ENCODE results near the gene PTPRO.

Gene PTPRO

DNA sequence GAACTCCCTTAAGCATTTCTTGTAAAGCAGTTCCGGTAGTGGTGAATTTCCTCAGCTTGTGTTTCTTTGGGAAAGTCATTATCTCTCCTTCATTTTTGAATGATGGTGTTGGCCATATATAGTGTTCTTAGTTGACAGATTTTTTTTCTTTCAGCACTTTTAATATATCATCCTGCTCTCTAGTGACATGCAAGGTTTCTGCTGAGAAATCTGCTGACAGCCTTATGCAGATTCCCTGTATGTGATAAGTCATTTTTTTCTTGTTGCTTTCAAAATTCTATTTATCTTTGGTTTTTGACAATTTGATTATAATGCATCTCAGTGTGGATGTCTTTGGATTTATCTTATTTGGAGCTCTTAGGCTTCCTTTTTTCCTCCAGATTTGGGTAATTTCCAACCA, 135.7 kb downstream of the PTPRO start:
- DNase-seq, result no peak

DNA sequence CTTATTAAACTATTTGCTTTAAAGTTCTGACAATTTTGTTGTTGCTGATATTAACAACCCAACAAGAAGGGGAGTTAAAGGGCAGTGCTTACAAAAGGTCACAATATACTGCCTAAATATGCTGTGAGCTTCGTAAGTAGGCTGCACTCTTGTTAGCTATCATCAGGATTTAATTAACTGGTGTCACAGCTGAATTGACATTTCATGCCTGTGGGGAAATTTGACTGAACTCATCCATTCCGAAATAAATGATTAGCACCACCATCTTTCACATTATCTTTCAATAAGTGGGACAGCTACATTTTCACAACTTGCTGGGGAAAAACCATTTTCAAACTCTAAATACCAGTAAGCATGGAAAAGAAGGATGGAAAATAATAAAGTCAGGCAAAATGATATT, 146.6 kb downstream of the PTPRO start:
- no peak for DNase-seq

DNA sequence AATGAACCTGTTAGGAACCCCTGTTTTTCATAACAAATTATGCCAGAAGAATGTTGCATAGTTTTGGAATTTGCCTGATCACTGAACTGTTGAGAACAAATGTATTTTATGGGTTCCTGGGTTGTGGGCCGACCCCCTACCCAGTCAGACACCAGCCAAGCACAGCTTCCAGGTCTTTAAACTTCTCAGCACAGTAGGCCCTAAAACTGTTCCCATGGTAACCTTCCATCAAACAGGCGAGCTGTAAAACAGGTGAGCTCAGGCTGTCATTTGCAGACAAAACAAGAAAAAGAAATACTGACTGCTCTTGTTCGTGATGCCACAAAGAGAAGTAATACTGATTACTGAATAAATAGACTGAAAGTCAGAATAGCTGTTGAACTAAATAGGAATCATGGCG, 147.0 kb downstream of the PTPRO start:
- no peak for DNase-seq

DNA sequence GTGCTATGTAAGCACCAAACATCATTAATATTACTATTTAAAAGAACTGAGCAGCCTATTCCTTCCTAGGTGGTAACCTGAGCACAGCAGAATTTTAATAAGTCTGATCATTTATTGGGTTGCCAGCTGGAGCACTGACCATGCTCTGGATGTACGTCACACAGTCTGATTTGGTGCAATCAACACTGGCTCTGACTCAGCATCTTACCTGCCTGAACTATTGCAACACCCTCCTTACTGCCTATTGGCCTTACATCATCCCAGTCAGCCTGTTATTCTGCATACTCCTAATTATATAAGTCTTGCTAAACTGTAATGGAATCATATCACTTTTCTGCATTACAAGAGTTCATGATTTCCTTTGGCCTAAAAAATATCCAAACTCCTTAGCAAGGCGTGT, 149.7 kb downstream of the PTPRO start:
- DNase-seq, result no peak

DNA sequence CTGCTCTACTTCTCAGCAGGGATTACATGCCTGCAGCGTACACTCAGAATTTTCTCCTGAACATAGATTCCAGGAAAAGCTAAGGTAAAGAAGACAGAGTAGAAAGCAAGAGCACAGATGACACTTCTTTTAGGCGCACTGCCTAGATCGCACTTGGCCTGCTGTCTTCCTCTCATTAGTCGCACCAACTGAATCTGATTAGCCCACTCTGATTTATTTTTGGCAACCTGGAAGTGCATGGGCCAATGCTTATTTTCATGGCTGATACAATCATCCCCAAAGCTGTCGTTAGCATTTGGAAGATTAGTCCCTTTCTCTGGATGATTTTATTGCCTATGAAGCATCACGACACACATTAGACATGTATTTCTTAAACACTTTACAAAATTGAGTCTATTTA, 152.5 kb downstream of the PTPRO start:
- no peak for DNase-seq

DNA sequence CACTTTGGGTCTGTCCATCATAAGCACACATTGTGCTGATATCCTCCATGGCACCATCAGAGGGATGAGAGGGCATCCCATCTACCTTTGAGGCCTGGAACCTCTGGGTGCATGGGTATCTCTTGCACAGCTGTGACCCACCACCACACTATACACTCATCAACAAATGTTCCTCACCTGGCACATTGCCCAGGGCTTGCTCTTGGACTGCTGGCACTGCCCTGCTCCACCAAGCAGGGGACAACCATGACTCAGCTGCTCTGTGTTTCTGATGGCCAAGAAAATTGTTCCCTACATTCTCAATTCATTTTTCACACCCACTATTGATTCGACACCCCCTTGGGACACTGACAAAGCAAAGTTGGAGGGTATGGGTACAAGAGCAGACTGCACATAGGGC, 155.5 kb downstream of the PTPRO start:
- DNase-seq, result no peak

DNA sequence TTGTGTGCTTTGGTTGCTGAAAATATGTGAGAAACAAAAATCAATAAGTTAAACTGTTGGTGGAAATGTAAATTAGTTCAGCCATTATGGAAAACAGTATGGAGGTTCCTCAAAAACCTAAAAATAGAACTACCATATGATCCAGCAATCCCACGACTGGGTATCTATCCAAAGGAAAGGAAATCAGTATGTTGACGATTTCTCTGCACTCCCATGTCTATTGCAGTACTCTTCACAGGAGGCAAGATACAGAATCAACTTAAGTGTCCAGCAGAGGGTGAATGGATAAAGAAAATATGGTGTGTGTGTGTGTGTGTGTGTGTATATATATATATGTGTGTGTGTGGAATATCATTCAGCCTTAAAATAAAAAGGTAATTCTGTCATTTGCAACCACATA, 159.5 kb downstream of the PTPRO start:
- DNase-seq, result no peak

DNA sequence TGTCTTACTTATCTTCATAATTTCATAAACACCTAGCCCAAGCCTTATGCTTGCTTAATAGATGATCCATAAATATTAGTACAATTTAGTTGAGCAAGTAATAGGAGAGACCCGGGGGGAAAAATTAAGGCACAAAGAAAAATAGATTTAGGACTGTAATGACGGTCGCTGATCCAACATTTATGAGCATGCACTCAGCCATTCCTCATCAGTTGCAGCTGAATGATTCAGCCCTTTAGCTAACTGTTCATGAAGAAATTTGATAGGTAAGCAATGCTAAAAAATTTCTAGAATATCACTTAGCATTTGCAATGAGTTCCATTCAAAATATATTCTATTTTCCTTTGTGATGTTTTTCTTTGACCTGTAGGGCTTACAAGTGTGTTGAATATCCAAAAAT, 163.2 kb downstream of the PTPRO start:
- no peak for DNase-seq

DNA sequence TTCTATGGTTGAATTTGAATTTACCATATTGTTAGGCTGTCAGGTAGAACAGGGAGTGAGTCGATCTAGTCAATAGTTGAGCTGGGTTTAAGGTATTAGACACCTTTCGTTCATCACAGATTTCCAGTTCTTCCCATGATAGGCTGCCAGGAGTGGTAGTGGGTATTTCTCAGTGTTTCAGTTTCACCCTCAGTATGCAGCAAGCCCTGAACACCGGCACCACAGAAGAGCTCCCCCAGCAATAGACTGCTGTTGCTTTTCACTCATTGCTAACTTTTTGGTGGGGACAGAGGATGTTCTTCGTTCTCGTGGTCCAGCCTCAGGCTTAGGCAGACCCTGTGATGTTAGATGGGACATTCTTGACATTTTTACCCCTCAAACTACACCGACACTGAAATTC, 164.6 kb downstream of the PTPRO start:
- no peak for DNase-seq

DNA sequence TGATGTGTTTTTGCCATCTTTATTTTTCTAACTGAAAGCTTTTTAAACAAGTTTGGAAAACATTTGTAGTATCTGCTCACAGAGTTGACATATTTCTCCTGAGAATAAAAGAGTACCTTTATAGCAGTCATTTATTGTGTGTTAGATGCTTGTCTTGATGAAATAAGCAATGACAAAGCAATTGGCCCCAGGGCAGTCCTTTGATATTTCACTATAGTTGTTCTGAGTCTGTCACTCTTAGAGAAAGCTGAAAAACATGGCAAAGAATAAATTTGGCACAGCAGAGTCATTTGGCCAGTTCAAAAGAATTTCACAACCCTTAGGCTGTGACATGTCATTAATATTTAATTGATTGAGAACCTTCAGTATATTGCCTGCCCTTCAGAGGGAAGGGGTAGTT, 166.2 kb downstream of the PTPRO start:
- no peak for DNase-seq

DNA sequence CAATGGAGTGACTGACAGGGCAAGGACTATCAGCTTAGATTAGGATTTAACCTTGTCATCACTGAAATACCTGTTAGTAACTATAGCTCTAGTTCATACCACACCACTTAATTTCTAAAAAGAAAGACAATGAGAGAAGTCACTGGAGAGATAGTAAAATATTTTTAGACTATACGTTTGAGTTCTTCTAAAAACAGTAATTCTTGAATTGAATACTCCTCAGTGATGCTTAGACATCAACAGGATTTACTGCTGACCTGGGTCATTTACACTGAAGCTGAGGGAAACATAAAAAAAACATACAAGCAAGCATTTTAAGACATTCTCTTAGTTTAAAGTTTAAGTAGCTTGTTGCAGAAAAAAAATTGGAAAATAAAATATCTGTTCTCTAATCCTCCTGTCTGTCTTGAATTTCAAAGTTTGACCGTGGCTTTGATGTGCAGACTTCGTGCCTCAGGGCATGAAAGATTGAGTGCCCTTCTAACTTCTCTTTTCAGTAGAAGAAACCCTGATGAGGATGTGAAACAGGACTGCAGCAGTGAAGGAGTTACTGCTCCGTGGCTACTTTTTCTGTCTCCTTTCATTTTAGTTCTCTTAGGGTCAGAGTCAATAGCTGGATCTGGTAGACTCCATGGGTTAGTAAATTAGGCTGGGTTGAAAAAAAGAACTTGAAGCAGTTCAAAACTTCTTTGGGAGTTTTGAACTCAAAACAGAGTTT, 172.2 kb downstream of the PTPRO start:
- DNase-seq, result no peak

DNA sequence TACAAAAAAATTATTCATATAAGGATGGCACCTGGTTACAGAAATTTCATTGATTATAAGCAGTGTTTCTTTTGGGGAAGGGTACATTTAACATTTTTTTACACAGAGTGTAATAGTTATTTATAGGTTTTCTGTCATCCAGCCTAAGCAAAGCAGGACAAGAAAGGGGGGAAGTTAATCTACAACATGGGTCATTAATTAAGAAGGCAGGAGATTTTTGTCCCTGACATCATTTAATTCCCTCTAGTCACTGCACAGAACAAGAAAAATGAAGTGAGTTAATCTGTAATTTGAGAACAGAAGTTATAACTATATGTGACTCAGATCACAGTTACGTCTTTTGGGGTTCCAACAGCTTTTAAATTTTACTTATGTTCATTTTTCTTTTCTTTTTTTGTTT, 173.4 kb downstream of the PTPRO start:
- DNase-seq, result no peak

DNA sequence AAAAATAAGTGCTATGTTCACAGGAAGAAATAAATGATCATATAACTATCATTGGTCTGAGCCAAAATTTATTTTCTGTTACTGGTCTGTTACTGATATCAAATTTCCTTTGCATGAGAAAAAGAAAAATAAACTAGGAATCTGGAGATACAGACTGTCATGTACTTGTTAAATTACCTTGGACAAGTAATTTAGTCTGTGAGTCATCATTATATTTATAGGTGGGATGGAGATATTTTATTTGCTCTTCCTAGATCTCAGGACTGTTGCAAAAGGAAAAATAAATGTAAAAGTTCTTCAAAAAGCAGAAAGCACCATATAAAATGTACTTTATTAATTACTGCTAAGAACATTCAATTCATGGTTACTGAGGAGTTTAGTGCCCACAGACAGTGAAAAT, 174.4 kb downstream of the PTPRO start:
- no peak for DNase-seq

DNA sequence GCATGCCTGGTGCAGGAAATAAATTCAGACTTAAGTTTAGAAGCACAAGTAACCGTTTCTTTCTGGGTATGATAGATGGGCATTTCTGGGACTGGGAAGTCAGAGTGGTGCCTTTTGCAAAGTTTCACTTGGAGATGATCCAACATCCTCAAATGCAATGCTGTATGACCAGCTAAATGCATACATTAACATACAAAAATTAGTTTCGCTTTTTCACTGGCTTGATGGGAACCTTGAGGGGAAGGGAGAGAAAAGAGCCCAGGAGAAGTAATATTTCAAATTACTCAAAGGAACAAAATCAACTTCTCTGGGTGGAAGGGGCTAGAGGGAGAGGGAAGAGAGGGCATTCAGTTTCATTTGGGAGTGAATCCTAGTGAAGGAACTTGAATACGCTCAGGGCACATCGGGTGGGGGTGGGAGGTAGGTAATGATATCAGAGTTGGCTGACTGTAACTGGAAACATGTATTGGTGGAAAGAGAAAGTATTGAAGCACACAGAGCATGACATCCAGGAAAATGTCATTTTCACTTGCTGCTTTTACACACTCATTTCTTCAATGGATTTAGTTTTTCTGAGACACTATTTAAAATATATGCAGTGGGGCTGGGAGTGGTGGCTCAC, 175.5 kb downstream of the PTPRO start:
- DNase-seq, result no peak

DNA sequence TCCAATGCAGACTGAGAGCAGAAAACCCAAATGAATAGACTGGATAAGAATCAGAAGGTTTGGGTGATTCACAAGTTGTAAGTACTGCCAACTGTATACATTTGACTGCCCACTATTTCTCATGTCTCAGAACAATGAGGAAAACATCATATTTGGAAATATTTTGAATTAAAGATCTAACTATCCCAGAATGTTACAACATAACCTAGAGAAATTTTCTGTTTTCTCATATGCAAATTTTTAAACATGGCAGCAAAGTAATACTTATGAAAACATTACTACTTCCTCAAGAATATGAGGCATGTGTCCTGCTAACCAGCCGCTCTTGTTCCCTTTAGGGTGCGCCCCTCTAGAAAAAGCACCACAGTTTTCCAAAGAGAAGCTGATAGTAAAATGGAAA, 179.9 kb downstream of the PTPRO start:
- no peak for DNase-seq

DNA sequence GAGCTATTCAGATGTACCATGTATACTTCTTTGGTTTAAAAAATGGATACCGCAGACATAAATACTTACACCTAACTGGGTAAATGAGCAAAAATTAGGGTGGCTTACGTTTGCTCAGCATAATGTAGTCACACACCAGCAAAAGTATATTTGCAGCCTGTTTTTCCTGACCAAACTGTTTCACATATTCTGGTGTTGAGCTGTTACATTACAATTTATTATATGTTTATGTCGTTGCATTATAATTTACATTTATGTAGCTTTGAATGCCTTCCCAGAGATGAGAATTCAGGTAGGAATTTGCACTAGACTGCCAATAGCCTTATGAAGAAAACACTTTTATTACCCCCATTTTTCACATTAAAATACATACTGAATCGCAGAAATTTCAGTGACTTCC, 183.3 kb downstream of the PTPRO start:
- DNase-seq, result no peak

DNA sequence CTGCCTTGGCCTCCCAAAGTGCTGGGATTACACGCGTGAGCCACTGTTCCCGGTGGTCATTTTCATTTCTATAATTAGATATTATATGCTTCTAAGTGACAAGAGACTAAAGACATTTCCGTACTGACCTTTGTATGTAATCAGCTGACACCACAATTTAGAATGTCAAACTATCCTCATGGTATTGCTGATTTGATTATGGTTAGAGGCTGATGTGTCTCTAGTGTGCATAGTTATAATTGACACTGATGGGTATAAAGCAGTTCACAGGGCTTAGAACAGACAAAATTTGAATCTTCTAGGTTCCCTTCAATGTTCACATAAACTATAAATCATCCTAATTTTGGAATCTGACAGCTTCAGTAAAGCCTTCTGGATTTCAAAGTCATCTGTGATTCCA, 192.7 kb downstream of the PTPRO start:
- DNase-seq, result no peak

DNA sequence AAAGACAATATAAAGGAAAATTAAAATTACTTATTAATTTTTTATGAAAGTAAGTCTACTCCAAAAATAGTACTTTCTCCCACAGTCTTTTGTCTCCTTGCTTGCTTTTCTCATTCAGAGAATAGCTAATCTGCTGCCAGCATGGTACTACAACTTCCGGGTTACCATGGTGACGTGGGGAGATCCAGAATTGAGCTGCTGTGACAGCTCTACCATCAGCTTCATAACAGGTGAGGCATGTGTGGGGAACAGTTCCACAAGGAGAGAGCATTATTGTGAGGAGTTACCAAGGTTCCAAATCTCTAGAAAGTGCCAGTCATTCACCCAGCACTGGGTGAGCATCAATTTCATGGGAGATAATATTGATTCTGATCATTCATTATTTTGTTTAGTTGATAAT, 197.8 kb downstream of the PTPRO start:
- DNase-seq, result no peak

DNA sequence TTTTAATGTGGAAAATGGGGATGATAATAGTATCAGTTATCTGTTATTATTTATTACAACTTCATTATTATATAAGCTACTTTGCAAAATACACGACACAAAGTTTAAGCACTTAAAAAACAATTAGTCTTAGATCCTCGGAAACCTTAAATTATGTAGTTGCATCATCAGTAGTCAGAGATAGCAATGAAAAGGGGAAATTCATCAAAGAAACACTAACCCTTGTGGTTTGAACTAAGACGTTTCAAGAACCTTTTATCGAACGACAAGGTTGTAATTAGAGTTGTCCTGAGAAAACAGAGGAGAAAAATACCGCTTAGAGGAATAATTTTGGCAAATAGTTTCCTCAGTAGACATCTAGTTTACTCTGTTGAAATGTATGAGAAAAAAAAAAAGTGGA, 198.5 kb downstream of the PTPRO start:
- DNase-seq, result no peak

DNA sequence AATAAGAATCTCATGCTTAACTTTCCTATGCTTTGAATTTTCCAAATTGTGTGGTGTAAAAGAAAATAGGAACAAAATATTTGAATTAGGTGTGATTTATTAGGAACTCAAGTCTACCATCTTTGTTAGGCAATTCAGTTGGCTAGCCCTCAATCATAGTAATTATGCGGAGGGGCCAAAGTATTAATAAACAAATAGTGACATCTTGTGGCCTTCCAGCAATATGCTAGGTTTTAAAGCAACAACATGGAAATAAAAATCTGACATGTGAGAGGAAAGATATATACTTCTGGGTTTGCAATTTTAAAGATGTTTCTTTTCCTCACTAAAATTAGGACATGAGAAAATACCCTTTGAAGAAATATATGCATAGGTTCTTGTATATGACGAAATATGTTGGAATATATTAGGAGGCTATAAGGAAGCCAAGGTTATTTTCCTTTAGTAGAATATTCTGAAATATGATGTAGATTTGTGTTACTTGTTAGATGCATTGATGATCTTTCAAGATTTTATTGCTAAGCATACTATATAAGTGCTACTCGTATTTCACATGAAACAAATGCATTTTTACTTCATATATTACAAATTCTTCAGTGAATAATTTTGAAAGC, 200.4 kb downstream of the PTPRO start:
- no peak for DNase-seq

DNA sequence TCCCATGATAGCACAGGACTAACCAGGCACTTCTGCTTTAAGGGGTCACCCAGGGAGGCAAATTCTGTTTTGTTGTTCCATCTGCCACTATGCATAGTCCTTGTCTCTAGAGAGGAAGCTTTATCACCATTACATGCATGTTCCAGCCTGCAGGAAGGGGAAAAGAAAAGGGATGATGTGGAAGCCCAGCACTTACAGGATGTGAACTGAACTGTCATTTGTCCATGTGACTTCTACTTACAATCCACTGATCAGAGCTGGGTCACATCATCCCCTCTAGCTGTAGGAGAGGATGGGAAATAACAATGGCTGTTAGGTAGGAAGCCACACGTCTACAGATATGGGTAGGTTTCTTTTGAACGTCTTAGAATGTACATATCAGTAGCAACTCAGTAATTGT, 203.1 kb downstream of the PTPRO start:
- DNase-seq, result no peak

DNA sequence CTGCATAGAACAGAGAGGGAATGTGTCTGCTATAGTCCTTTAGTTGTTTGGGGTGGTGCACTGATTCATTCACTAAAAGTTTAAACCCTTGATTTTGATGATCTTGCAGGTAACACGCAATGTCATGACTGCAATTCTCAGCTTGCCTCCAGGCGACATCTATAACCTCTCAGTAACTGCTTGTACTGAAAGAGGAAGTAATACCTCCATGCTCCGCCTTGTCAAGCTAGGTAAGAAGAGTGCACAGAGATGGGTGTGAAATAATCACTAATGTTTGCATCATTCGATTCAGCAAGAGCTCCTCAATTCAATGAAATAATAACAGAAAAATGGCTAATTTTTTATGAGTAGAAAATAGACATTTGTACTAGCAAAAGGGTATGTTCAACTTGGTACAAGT, 203.7 kb downstream of the PTPRO start:
- no peak for DNase-seq

DNA sequence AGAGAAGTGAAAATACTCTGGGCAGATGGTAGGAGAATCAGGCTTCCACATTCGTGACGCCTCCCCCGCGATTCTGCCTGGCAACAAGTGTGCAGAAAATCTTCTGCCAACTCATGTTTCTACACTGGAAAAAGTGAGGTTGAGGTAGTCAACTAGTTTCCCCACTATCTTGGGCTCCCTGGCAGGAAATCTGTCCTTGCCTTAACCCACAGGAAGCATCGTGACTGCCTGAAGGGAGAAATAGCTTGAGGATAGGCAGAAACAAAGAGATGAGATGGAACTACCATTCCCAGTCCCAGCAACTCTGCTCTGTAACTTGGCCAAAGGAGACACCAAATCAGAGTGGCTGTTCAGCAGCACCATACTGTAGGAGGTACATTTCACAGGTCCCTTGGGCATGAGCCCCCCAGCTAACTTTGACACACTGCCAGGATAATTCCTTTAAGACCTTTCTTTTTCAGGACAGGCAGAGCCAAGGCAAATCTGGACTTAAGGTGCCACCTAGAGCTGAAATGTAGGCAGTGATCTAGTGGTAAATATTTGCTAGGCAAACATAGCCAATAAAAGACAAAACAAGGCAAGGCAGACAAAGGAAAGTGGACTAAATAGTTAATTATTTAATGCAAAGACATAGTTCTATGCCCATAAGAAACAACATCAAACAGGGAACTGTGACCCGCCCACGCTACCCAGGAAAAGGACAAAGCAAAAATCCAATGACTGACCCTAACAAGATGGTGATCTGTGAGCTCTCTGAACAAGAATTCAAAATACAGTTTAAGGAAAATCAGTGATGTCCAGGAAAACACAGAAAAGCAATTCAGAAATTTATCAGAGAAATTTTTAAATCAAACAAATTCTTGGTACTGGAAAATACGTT, 205.1 kb downstream of the PTPRO start:
- DNase-seq, result no peak

DNA sequence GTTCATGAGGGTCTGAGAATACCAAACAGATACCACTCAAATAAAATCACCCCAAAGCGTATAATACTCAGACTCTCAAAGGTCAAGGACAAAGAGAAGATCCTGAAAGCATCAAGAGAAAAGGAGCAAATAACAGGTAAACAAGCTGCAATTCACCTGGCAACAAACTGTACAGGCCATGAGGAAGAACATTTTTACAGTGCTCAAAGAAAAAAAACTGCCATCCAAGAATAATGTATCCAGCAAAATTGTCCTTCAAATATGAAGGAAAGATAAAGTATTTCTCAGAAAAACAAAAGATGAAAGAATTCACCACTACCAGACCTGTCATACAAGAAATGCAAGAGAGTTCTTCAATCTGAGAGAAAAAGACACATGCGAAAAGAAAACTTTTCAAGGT, 206.4 kb downstream of the PTPRO start:
- DNase-seq, result no peak
